H1 (cell line): ENCODE data around the gene BMPR1A. TPM values are rescaled to one million over a fixed set of nuclear protein-coding genes. Genes with fewer than 3 reads are reported as not detected.

Source experiments
- CHD7 ChIP-seq: fragments of 300-600 bp; sonication (generic); IDR thresholded peaks from 2 replicates; pipeline ENCODE4 v1.7.1; 2012; ENCODE audit warnings: low read length, moderate library complexity, mild to moderate bottlenecking, inconsistent platforms; ENCODE audit not compliant: insufficient replicate concordance
- EP300 ChIP-seq, 2 experiments: IDR thresholded peaks; 1 replicate in 1 of 2; 2 replicates in 1 of 2; pipeline ENCODE4 v1.6.1; 2011 to 2012; ENCODE audit warnings: low read depth in 2 of 2, low read length in 2 of 2, mild to moderate bottlenecking in 2 of 2, borderline replicate concordance in 1 of 2, inconsistent platforms in 1 of 2, moderate library complexity in 1 of 2
- KDM1A ChIP-seq: fragments of 200-600, 300-600 bp; sonication (generic); IDR thresholded peaks from 2 replicates; pipeline ENCODE4 v1.7.1; 2016; ENCODE audit warnings: mild to moderate bottlenecking, low read length, borderline replicate concordance
- RNF2 ChIP-seq: fragments of 200-900, 300-1000 bp; sonication (generic); IDR thresholded peaks from 2 replicates; pipeline ENCODE4 v1.7.1; 2016; ENCODE audit warnings: borderline replicate concordance, low read depth, mild to moderate bottlenecking, antibody characterized with exemption, low read length; ENCODE audit not compliant: poor library complexity, severe bottlenecking; ENCODE audit errors: missing control alignments
- RXRA ChIP-seq: IDR thresholded peaks from 2 replicates; pipeline ENCODE4 v1.6.1; 2011; ENCODE audit warnings: low read depth, mild to moderate bottlenecking, low read length, moderate library complexity; ENCODE audit not compliant: insufficient read depth
- SP2 ChIP-seq: IDR thresholded peaks from 2 replicates; pipeline ENCODE4 v1.6.1; 2012; ENCODE audit warnings: mild to moderate bottlenecking, low read length, inconsistent platforms
- SRF ChIP-seq: IDR thresholded peaks from 2 replicates; pipeline ENCODE4 v1.6.1; 2011; ENCODE audit warnings: mild to moderate bottlenecking, low read depth, low read length, moderate library complexity
- TCF12 ChIP-seq: IDR thresholded peaks from 2 replicates; pipeline ENCODE4 v1.6.1; 2011; ENCODE audit warnings: low read depth, mild to moderate bottlenecking, low read length
- TEAD4 ChIP-seq: IDR thresholded peaks from 2 replicates; pipeline ENCODE4 v1.6.1; 2012; ENCODE audit warnings: low read depth, low read length, inconsistent platforms, mixed read lengths
- polyA plus RNA-seq, 7 experiments: library from polyadenylated mRNA; depleted of rRNA in 3 of 7; stranded (reverse) in 5 of 7; unstranded in 2 of 7; fragments of >200 nt in 5 of 7; fragments of 200-250 nt in 2 of 7; gene quantifications; 1 replicate in 5 of 7; 2 replicates in 1 of 7; 4 replicates in 1 of 7; pipeline versions ENCODE4 v1.2.1 to v1.2.3, GENCODE V29; 2011 to 2013; ENCODE audit warnings: missing spikeins in 2 of 7, mixed read lengths in 2 of 7
- total RNA-seq: library from RNA; stranded (reverse); fragmentation: NEBNext Ultra II Directional; extraction: Animal tissue kit (Norgen Biotek cat#: 25700); gene quantifications from 2 replicates; pipeline ENCODE4 v1.2.1, GENCODE V29; 2021

The BMPR1A gene
- total and polyA plus RNA-seq, 2 of the 8 experiments (the other 6 are each of a cell fraction or from before 2014, with no cell fraction given), result 34.4 to 129 TPM

GRCh38 chr10:86953747-86954680 is 197.6 kb downstream of the BMPR1A start (continued):
- TF ChIP-seq CHD7, result no peak
- TF ChIP-seq TEAD4, result peak; percentile 81
- peak; percentile 62 to 89 for TF ChIP-seq EP300 (IDR thresholded peaks at IDR 0.05; ENCODE audit: borderline replicate concordance in 1 of 2, low read depth in 2 of 2, low read length in 2 of 2)
- TF ChIP-seq KDM1A, result peak; percentile 58; the same call in 1 of the 2 replicates
- TF ChIP-seq SP2, result no peak
- no peak for TF ChIP-seq SRF
- TF ChIP-seq RXRA, result peak; percentile 99
- TF ChIP-seq RNF2, result no peak
- TF ChIP-seq TCF12, result peak; percentile 90; the same call in 1 of the 2 replicates
